AG09309 (cell line): Measurements from ENCODE around the gene HCN3.

ENCODE experiments used
- DNase-seq: peaks from one replicate; pipeline ENCODE4 v3.0.0-alpha.2; 2010; ENCODE audit warnings: low read depth
- H3K4me3 ChIP-seq: 2 replicates; pipeline ENCODE4 v1.5.1; 2011; ENCODE audit warnings: mild to moderate bottlenecking, low read depth, low read length, moderate library complexity; ENCODE audit not compliant: control insufficient read depth
- CTCF ChIP-seq: IDR thresholded peaks from 2 replicates; pipeline ENCODE4 v1.5.1; 2011; ENCODE audit warnings: mild to moderate bottlenecking, low read depth, low read length, inconsistent platforms; ENCODE audit not compliant: insufficient read depth, control insufficient read depth; ENCODE audit errors: missing control alignments

Gene HCN3

GRCh38 chr1:155250633-155251449 is 26.4 kb upstream of the HCN3 start:
- peak; percentile 100 for TF ChIP-seq CTCF
- H3K4me3 ChIP-seq: no peak overlapping the region
- no peak for DNase-seq

GRCh38 chr1:155251566-155251965 is 25.7 kb upstream of the HCN3 start:
- DNase-seq: no peak
- no peak for TF ChIP-seq CTCF
- no peak overlapping the region for H3K4me3 ChIP-seq

GRCh38 chr1:155253208-155253607 is 24.1 kb upstream of the HCN3 start:
- DNase-seq: no peak
- H3K4me3 ChIP-seq: peak overlapping the region; percentile 62
- TF ChIP-seq CTCF: no peak

GRCh38 chr1:155253797-155254196 is 23.5 kb upstream of the HCN3 start:
- no peak for DNase-seq
- TF ChIP-seq CTCF: no peak
- H3K4me3 ChIP-seq: peak overlapping the region; percentile 62

- TF ChIP-seq CTCF: no peak
- peak overlapping the region; percentile 62 for H3K4me3 ChIP-seq
- no peak for DNase-seq
These were observed 23.0 kb upstream of the HCN3 start for GRCh38 chr1:155254228-155254713.

- peak overlapping the region; percentile 62 for H3K4me3 ChIP-seq
- DNase-seq: no peak
- no peak for TF ChIP-seq CTCF
These were observed 22.5 kb upstream of the HCN3 start for GRCh38 chr1:155254714-155255242.
